BLaER1 treated with 17β-estradiol and CSF1 and Interleukin-3, amounts not matched to agents 10 nM and 100 nM (cell line): Measurements from ENCODE around the gene TIMP4.

Source experiments
- H3K27ac ChIP-seq, 11 experiments: shearing (Covaris generic); formaldehyde crosslinking; 2 replicates each; pipeline ENCODE4 v1.8.1; 2022
- H3K27me3 ChIP-seq, 11 experiments: shearing (Covaris generic); formaldehyde crosslinking; 2 replicates each; pipeline ENCODE4 v1.8.1; 2022
- H3K36me3 ChIP-seq, 11 experiments: shearing (Covaris generic); formaldehyde crosslinking; 2 replicates each; pipeline ENCODE4 v1.8.1; 2022
- H3K4me1 ChIP-seq, 10 experiments: shearing (Covaris generic); formaldehyde crosslinking; 2 replicates each; pipeline ENCODE4 v1.8.1; 2022
- H3K4me2 ChIP-seq, 11 experiments: shearing (Covaris generic); formaldehyde crosslinking; 2 replicates each; pipeline ENCODE4 v1.8.1; 2022
- H3K4me3 ChIP-seq, 10 experiments: shearing (Covaris generic); formaldehyde crosslinking; 2 replicates each; pipeline ENCODE4 v1.8.1; 2022
- H3K9ac ChIP-seq, 11 experiments: shearing (Covaris generic); formaldehyde crosslinking; 2 replicates each; pipeline ENCODE4 v1.8.1; 2022
- H3K9me3 ChIP-seq, 11 experiments: shearing (Covaris generic); formaldehyde crosslinking; replicated peaks in 1 of 11; 2 replicates each; pipeline ENCODE4 v1.8.1; 2022
- H4K20me1 ChIP-seq, 11 experiments: shearing (Covaris generic); formaldehyde crosslinking; 2 replicates each; pipeline ENCODE4 v1.8.1; 2022
- Cebpa-rat ChIP-seq, 11 experiments: shearing (Covaris generic); IDR thresholded peaks; 2 replicates each; pipeline ENCODE4 v1.8.1; 2022

TIMP4 gene

DNA sequence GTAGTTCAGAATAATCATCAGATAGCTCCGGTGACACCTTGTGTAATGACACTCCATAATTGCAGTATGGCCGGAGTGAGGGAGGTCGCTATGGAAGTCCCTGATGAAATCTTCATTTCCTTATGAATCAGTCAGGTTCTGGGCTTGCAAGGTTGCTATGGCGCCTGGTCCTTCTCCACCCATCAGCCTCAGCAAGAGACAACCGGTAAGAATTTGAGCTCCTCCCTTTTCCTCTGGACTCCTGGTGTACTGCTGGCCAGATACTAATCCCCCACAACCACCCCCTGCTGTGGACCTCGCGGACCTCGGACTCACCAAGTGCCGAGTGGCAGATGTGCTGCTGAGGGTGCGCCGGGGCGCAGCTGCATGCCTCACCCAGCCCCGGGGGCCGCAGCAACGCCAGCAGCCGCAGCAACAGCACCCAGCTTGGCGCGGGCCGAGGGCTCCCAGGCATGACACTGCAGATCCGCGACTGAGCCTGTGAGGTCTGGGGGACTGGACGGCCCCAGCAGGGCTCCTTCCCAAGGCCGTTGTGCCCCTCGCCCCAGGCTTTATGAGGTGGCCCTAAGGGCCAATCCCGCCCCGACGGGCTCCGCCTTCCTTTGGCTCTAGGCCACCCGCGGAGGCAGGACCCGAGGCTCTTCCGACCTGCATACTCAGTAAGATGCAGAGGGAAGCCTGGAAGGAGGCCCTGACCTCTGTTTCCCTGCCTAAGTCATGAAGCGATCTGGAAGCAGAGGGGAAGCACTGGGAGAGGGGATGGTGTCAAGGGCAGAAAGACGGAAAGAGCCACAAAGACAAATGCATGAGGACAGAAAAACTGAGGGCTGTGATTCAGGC, at the start of gene TIMP4:
TIMP4 (minus strand) TSS at position 526 of the 840 bp plus-strand sequence; CDS start at position 454, 72 bp downstream.
- no peak within 1 kb of the TSS for H3K9ac ChIP-seq
- H3K36me3 ChIP-seq, result no peaks in the 10 kb centered on the region
- no peaks in the 10 kb centered on the region for H3K9me3 ChIP-seq
- H3K4me2 ChIP-seq, result peak within 1 kb of the TSS; percentile 13 to 76 (median 42); a peak in 20 of 22 replicates
- peaks cover 0 to 7% (median 4%) of the 10 kb centered on the region in 11 experiments; a peak in 8 of 22 replicates for H3K27me3 ChIP-seq
- no peaks in the 10 kb centered on the region; a peak in 1 of 22 replicates for H4K20me1 ChIP-seq
- H3K27ac ChIP-seq, result 0 out of 22 replicates have a peak within 1 kb of the TSS, but pooled peaks of 1 of the 11 experiments have one; percentile 8
- peaks cover 22 to 39% (median 31%) of the 10 kb centered on the region in 10 experiments for H3K4me1 ChIP-seq
- TF ChIP-seq Cebpa-rat (IDR thresholded peaks at IDR 0.05), result no peak
- H3K4me3 ChIP-seq, result no peak within 1 kb of the TSS

DNA sequence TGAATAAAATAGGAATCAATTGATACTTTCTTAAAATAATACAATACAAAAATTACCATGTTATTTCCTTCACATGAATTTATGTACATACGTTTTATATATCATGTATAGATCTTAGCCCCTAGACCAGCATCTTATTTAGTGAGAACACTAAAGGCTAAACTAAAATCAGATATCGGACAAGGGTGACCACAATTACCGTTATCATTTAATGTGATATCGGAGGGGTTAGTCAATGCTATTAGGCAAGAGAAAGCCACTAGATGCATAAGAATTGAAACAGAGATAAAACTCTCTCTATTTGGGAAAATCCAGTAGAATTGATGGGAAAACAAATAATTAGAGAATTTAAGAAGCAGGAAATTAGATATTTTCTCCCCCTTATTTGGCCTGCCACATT, 46.5 kb upstream of the TIMP4 start:
- TF ChIP-seq Cebpa-rat (IDR thresholded peaks at IDR 0.05), result no peak
- Histone ChIP-seq H3K9me3 (peaks cover 0 to 18% (median 8%) of the 10 kb centered on the region in 11 experiments; a peak in 10 of 22 replicates), H3K9ac (no peak overlapping the region), H3K27ac (no peak overlapping the region), H3K27me3 (no peaks in the 10 kb centered on the region), H3K4me2 (no peak overlapping the region), H3K36me3 (no peaks in the 10 kb centered on the region), H3K4me3 (no peak overlapping the region), H3K4me1 (peaks cover 0 to under 1% (median 0%) of the 10 kb centered on the region in 10 experiments; a peak in 1 of 20 replicates), H4K20me1 (no peaks in the 10 kb centered on the region)

DNA sequence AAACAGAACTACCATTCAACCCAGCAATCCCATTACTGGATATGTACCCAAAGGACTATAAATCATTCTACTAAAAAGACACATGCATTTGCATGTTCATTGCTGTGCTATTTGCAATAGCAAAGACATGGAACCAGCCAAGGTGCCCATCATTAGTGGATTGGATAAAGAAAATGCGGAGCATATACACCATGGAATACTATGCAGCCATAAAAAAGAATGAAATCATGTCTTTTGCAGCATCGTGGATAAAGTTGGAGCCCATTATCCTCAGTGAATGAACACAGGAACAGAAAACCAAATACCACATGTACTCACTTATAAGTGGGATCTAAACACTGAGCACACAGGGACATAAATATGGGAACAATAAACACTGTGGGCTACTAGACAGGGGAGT, 43.1 kb upstream of the TIMP4 start:
- Histone ChIP-seq H4K20me1 (no peaks in the 10 kb centered on the region), H3K27me3 (no peaks in the 10 kb centered on the region), H3K4me1 (peaks cover 0 to 34% (median 4%) of the 10 kb centered on the region in 10 experiments; a peak in 9 of 20 replicates), H3K4me2 (no peak overlapping the region), H3K9ac (no peak overlapping the region), H3K4me3 (no peak overlapping the region), H3K27ac (no peak overlapping the region), H3K9me3 (peaks cover 0 to 8% (median 4%) of the 10 kb centered on the region in 11 experiments; a peak in 7 of 22 replicates), H3K36me3 (no peaks in the 10 kb centered on the region)
- no peak for TF ChIP-seq Cebpa-rat (IDR thresholded peaks at IDR 0.05)

DNA sequence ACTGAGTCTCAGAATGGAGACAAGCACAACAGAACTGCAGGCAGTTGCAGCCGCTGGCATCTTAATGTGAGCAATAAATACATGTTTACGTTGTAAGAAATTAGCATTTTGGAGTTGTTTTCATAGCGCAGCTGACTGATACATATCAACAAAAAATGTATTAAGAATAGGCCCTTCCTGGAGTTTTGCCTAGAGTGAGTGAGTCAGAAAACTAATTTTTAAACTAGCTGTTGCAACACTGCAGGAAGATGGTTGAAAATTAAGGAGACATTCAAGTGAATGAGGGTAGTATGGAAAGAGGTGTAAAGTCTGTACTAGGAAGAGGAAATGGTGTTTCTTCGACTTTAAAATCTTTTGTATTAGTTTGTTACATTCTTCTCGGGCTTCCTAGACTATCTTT, 39.6 kb upstream of the TIMP4 start:
- Histone ChIP-seq H3K27ac (peak overlapping the region in 2 of 11 experiments; percentile 47 to 51; a peak in 3 of 22 replicates), H3K4me1 (peaks cover 13 to 67% (median 25%) of the 10 kb centered on the region in 10 experiments), H4K20me1 (no peaks in the 10 kb centered on the region), H3K9ac (no peak overlapping the region), H3K27me3 (no peaks in the 10 kb centered on the region), H3K4me3 (no peak overlapping the region), H3K9me3 (peaks cover 0 to 8% (median 4%) of the 10 kb centered on the region in 11 experiments; a peak in 7 of 22 replicates), H3K36me3 (no peaks in the 10 kb centered on the region), H3K4me2 (peak overlapping the region in 5 of 11 experiments; percentile 23 to 89 (median 62); a peak in 9 of 22 replicates)
- TF ChIP-seq Cebpa-rat (IDR thresholded peaks at IDR 0.05), result no peak

DNA sequence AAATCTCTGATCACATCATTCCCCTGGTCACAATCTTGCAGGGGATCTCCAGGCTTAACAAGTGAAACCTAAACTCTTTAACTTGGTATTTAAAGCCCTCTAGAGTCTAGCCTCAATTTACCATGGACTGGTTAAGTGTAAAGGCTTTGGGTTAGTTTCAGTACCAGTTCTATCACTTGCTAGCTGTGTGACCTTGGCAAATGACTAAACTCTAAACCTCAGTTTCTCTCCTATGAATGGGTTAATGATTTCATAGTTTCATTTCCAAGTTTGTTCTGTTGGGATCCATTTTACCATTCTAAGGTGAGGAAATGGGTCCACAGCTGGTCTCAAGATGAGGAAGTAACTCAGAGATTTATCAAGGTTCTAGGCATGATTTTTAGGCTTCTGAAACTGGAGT, 38.8 kb upstream of the TIMP4 start:
- Histone ChIP-seq H3K36me3 (no peaks in the 10 kb centered on the region), H4K20me1 (no peaks in the 10 kb centered on the region), H3K27me3 (no peaks in the 10 kb centered on the region), H3K4me1 (peaks cover 13 to 75% (median 33%) of the 10 kb centered on the region in 10 experiments), H3K4me2 (peak overlapping the region in 3 of 11 experiments; percentile 62 to 89 (median 78); a peak in 3 of 22 replicates), H3K9ac (no peak overlapping the region), H3K4me3 (no peak overlapping the region), H3K9me3 (peaks cover 0 to 8% (median 4%) of the 10 kb centered on the region in 11 experiments; a peak in 7 of 22 replicates), H3K27ac (peak overlapping the region in 1 of 11 experiments; percentile 51; a peak in 2 of 22 replicates)
- TF ChIP-seq Cebpa-rat (IDR thresholded peaks at IDR 0.05), result no peak

DNA sequence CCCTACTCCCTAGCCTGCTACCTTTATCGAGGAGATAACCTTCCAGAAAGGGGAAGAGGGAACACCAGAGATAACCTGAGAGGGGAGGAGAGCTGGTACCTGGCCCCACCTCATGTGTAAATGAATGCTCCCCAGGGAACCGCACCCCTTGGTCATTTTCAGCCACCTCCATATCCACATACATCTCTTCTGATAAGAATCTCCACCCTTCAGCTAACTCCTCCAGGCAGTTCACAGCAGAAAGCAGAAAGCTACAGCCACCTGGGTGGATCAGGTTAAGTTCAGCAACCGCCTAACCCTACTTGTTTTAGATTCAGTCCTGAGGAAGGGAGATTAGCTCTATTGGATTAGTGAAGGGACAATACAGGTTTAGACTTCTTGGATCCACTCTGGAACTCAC, 38.0 kb upstream of the TIMP4 start:
- Histone ChIP-seq H3K27ac (peak overlapping the region in 2 of 11 experiments; percentile 37 to 38; a peak in 2 of 22 replicates), H3K9ac (no peak overlapping the region), H3K4me3 (no peak overlapping the region), H3K27me3 (no peaks in the 10 kb centered on the region), H3K36me3 (no peaks in the 10 kb centered on the region), H3K4me1 (peaks cover 13 to 83% (median 40%) of the 10 kb centered on the region in 10 experiments), H3K9me3 (peaks cover 0 to 3% (median 2%) of the 10 kb centered on the region in 11 experiments; a peak in 6 of 22 replicates), H4K20me1 (no peaks in the 10 kb centered on the region), H3K4me2 (peak overlapping the region in 3 of 11 experiments; percentile 28 to 89 (median 78); a peak in 6 of 22 replicates)
- no peak for TF ChIP-seq Cebpa-rat (IDR thresholded peaks at IDR 0.05)

DNA sequence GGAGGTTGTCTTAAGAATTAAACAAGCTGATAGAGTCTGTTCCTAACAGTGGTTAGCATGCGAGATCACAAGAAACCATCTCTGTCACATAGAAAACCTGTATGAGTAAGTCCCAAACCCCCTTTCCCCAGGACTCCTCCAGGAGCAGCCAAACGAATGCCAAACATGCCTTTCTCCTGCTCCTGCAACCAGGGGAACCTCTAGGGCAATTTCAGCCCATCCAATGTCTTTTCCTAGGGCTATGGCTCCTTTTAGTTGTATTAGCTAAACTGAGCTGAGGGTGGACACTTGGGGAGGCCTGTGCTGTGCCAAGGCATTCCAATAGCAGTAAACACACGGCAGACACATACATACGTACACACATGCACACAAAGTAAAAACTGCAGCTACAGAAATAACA, 36.5 kb upstream of the TIMP4 start:
- Histone ChIP-seq H3K36me3 (no peaks in the 10 kb centered on the region), H3K4me2 (peak overlapping the region in 9 of 11 experiments; percentile 66 to 96 (median 89); a peak in 15 of 22 replicates), H3K9me3 (no peaks in the 10 kb centered on the region), H3K27ac (peak overlapping the region in 8 of 11 experiments; percentile 24 to 97 (median 82); a peak in 13 of 22 replicates), H3K4me3 (no peak overlapping the region), H3K27me3 (no peaks in the 10 kb centered on the region), H4K20me1 (no peaks in the 10 kb centered on the region), H3K4me1 (peaks cover 13 to 97% (median 49%) of the 10 kb centered on the region in 10 experiments), H3K9ac (peak overlapping the region in 2 of 11 experiments; percentile 78 to 80; a peak in 2 of 22 replicates)
- no peak for TF ChIP-seq Cebpa-rat (IDR thresholded peaks at IDR 0.05)

DNA sequence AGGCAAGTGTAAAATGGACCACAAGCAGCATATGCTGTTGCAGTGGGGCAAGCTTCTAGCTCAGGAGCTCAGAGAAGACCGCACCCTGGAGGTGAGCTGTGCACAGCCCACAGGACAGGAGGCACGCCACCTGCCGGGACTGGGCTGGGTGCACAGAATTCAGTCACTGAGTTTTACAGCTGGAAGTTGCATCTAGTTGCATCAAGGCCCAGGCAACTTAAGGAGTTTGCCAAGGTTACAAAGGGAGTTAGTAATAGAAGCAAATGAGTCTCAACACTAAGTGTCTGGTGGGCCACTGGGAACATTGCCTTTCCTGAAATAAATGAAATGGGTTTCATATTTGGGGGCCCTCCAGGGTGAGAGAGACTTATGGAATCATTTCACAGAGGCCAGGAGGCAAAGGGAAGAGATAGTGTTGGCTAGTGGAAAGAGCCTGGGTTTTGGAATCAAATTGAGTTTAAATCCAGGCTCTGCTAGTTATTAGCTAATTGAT, 36.0 kb upstream of the TIMP4 start:
- H3K27me3 ChIP-seq, result no peaks in the 10 kb centered on the region
- H3K9ac ChIP-seq, result peak overlapping the region in 4 of 11 experiments; percentile 35 to 80 (median 58); a peak in 6 of 22 replicates
- H3K9me3 ChIP-seq, result no peaks in the 10 kb centered on the region
- peak overlapping the region; percentile 24 to 97 (median 75); a peak in 21 of 22 replicates for H3K27ac ChIP-seq
- no peaks in the 10 kb centered on the region for H3K36me3 ChIP-seq
- H4K20me1 ChIP-seq, result no peaks in the 10 kb centered on the region
- no peak overlapping the region for H3K4me3 ChIP-seq
- H3K4me2 ChIP-seq, result peak overlapping the region; percentile 32 to 96 (median 78)
- no peak for TF ChIP-seq Cebpa-rat (IDR thresholded peaks at IDR 0.05)
- peaks cover 13 to 97% (median 54%) of the 10 kb centered on the region in 10 experiments for H3K4me1 ChIP-seq

DNA sequence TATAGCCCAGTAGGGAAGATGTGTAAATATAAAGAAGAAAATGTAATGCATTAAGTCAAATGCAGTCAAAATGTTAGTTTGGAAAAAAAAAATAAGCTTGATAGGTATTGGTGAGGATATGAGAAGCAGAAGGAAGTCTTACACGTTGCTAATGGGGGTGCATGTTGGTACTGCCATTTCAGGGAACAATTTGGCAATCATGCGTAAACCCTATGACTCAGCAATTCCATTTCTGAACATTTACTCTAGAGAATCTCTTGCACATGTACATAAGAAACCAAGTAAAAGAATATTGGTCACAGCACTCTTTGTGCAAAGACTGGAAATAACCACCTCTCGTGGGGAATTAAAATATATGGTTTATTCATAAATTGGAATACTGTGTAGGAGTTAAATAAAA, 35.5 kb upstream of the TIMP4 start:
- no peaks in the 10 kb centered on the region for H4K20me1 ChIP-seq
- H3K4me1 ChIP-seq, result peaks cover 13 to 98% (median 59%) of the 10 kb centered on the region in 10 experiments
- H3K9ac ChIP-seq, result peak overlapping the region in 7 of 11 experiments; percentile 31 to 80 (median 70); a peak in 10 of 22 replicates
- peak overlapping the region; percentile 32 to 96 (median 78) for H3K4me2 ChIP-seq
- peak in 3 of 11 experiments; percentile 48 to 57 (median 52); a peak in 3 of 22 replicates for TF ChIP-seq Cebpa-rat (IDR thresholded peaks at IDR 0.05)
- no peaks in the 10 kb centered on the region for H3K9me3 ChIP-seq
- peak overlapping the region; percentile 49 to 97 (median 75); a peak in 21 of 22 replicates for H3K27ac ChIP-seq
- peak overlapping the region in 2 of 10 experiments; percentile 6 to 44; a peak in 3 of 20 replicates for H3K4me3 ChIP-seq
- no peaks in the 10 kb centered on the region for H3K27me3 ChIP-seq
- no peaks in the 10 kb centered on the region for H3K36me3 ChIP-seq
